ENCODE measurements around the gene FGF21.
"Not testable (repeated sequence)": the region's sequence is repeated elsewhere in the genome, so short reads cannot be mapped to it uniquely, and the experiment has no call there.

Gene FGF21

GRCh38 chr19:48755084-48755641 lies at the start of gene FGF21:
Gene FGF21 (plus strand): TSS chr19:48755524. CDS start chr19:48756237, 713 bp downstream.
- DNase-seq: no peak

GRCh38 chr19:48708471-48708870 lies 46.9 kb upstream of the FGF21 start:
- no peak for DNase-seq

GRCh38 chr19:48711106-48711662 lies 44.1 kb upstream of the FGF21 start:
- peak; percentile 14 for DNase-seq

GRCh38 chr19:48713041-48713863 lies 42.1 kb upstream of the FGF21 start:
- DNase-seq: peak; percentile 43

GRCh38 chr19:48713864-48714755 lies 41.2 kb upstream of the FGF21 start:
- peak; percentile 99 for DNase-seq

- DNase-seq: no peak
These were observed 40.3 kb upstream of the FGF21 start for GRCh38 chr19:48714759-48715675.

- no peak for DNase-seq
These were observed 39.6 kb upstream of the FGF21 start for GRCh38 chr19:48715681-48716171.

- peak; percentile 48 for DNase-seq
These were observed 38.6 kb upstream of the FGF21 start for GRCh38 chr19:48716562-48717291.

- DNase-seq: not testable (repeated sequence)
These were observed 37.2 kb upstream of the FGF21 start for GRCh38 chr19:48718106-48718505.

GRCh38 chr19:48718711-48719231 lies 36.6 kb upstream of the FGF21 start:
- no peak for DNase-seq

- peak; percentile 76 for DNase-seq
These were observed 35.8 kb upstream of the FGF21 start, which contains the start of gene MAMSTR for GRCh38 chr19:48719263-48720171. Gene MAMSTR (minus strand): TSS chr19:48719725. CDS start chr19:48719031, 694 bp downstream.

GRCh38 chr19:48720251-48720612 lies 35.1 kb upstream of the FGF21 start:
- no peak for DNase-seq

GRCh38 chr19:48720613-48721296 lies 34.6 kb upstream of the FGF21 start:
- peak; percentile 100 for DNase-seq

GRCh38 chr19:48722196-48722708 lies 33.1 kb upstream of the FGF21 start:
- DNase-seq: no peak

GRCh38 chr19:48724796-48725753 lies 30.2 kb upstream of the FGF21 start:
- DNase-seq: peak; percentile 71

- no peak for DNase-seq
These were observed 28.8 kb upstream of the FGF21 start for GRCh38 chr19:48726556-48726955.

GRCh38 chr19:48728911-48729664 lies 26.2 kb upstream of the FGF21 start:
- no peak for DNase-seq

Measured in NCI-H2171 treated with DMSO at 0.1 percent for 48 hours (cell line).